ENCODE results near the gene ADGRG3. TPM values are rescaled to one million over a fixed set of nuclear protein-coding genes. Genes with fewer than 3 reads are reported as not detected.

ADGRG3 gene
- total and polyA plus RNA-seq, 9 of the 15 experiments (the other 6 are each of a cell fraction or from before 2014, with no cell fraction given) = 0.09 to 0.52 (median 0.14) TPM; not detected in 3

GRCh38 chr16:57637965-57638364 lies 30.1 kb upstream of the ADGRG3 start:
- Histone ChIP-seq H2AFZ (ENCODE audit: low read depth, low read length) (no peak overlapping the region), H4K20me1 (replicated peaks; ENCODE audit: control insufficient read depth, insufficient read depth, low read length) (peaks cover 6% of the 10 kb centered on the region; the same call in 1 of the 2 replicates), H3K36me3 (ENCODE audit: control insufficient read depth, insufficient read depth, low read length) (no peaks in the 10 kb centered on the region), H3K4me3 (no peak overlapping the region), H3K79me2 (ENCODE audit: control insufficient read depth, insufficient read depth, low read length) (no peaks in the 10 kb centered on the region), H3K9ac (ENCODE audit: insufficient read depth in 1 of 2, low read depth in 2 of 2, low read length in 2 of 2) (no peak overlapping the region), H3K4me1 (replicated peaks in 1 of 2; ENCODE audit: control insufficient read depth in 2 of 2, insufficient read depth in 2 of 2, low read length in 2 of 2) (peaks cover 0 to 12% of the 10 kb centered on the region in 2 experiments; a peak in 2 of 5 replicates), H3K9me1 (ENCODE audit: control insufficient read depth, insufficient read depth, low read length) (no peaks in the 10 kb centered on the region), H3K27ac (ENCODE audit: extremely low read depth, low read depth, low read length) (no peak overlapping the region), H3K9me3 (replicated peaks; ENCODE audit: control insufficient read depth, insufficient read depth, low read depth, low read length) (no peaks in the 10 kb centered on the region), H3K27me3 (ENCODE audit: control insufficient read depth in 2 of 2, insufficient read depth in 2 of 2, low read length in 2 of 2) (peaks cover 17 to 66% of the 10 kb centered on the region in 2 experiments), H3K4me2 (ENCODE audit: insufficient read depth, low read length) (no peak overlapping the region)
- no TSS peak for BruUV-seq (replicated peaks)
- 2% methylated on average over 6 of the region's 6 CpGs for WGBS (ENCODE audit: insufficient coverage, low coverage, missing lambda C conversion rate)
- in situ Hi-C loops (cut with MboI) (no loop called here), intact Hi-C loops (cut with micrococcal nuclease) (no loop called here)
- ATAC-seq (no peak), DNase-seq (ENCODE audit: extremely low read depth in 1 of 4, low spot score in 3 of 4) (no peak), FAIRE-seq (no peak)
- peak; percentile 85 for TF ChIP-seq ZBTB40 (IDR thresholded peaks at IDR 0.05)
- TF ChIP-seq ZBTB40 (CRISPR knock-in tag; IDR thresholded peaks at IDR 0.05) = peak; percentile 65
- TF ChIP-seq NCOA6 (IDR thresholded peaks at IDR 0.05) = no peak
- POLR2A ChIA-PET = interaction anchor here (0.7 to 1.6 kb wide), 3 partner anchors 34 to 190 kb away, joined by 3 to 5 read pairs (median 3); partner anchors contain the start of genes CIAPIN1 and COQ9
- CTCF ChIA-PET (ENCODE audit: low intra/inter-chr PET ratio) = interaction anchor here (1.2 kb wide), 1 partner anchor 46 kb away, joined by 4 read pairs; no protein-coding TSS in a partner anchor
